NAMALWA (cell line): ENCODE results near the gene ZBTB21.
"Not testable (repeated sequence)": the region's sequence is repeated elsewhere in the genome, so short reads cannot be mapped to it uniquely, and the experiment has no call there.

Experiments
- DNase-seq: peaks from one replicate; pipeline ENCODE4 v3.0.0-alpha.2; 2015; ENCODE audit warnings: low spot score

ZBTB21 gene

GRCh38 chr21:41952568-41953248, 57.5 kb downstream of the ZBTB21 start:
- DNase-seq: no peak

GRCh38 chr21:41951876-41952567, 58.1 kb downstream of the ZBTB21 start:
- DNase-seq: no peak

- DNase-seq: no peak
Measured at GRCh38 chr21:41950941-41951351, 59.2 kb downstream of the ZBTB21 start.

- DNase-seq: not testable (repeated sequence)
Measured at GRCh38 chr21:41949631-41950030, 60.5 kb downstream of the ZBTB21 start.

- DNase-seq: no peak
Measured at GRCh38 chr21:41948901-41949300, 61.3 kb downstream of the ZBTB21 start.

GRCh38 chr21:41948078-41948895, 61.9 kb downstream of the ZBTB21 start:
- no peak for DNase-seq

GRCh38 chr21:41945982-41946381, 64.2 kb downstream of the ZBTB21 start:
- DNase-seq: no peak

GRCh38 chr21:41943851-41944250, 66.3 kb downstream of the ZBTB21 start:
- DNase-seq: no peak

- no peak for DNase-seq
Measured at GRCh38 chr21:41942457-41942856, 67.7 kb downstream of the ZBTB21 start.

GRCh38 chr21:41941941-41942340, 68.2 kb downstream of the ZBTB21 start:
- DNase-seq: no peak

GRCh38 chr21:41940431-41940830, 69.7 kb downstream of the ZBTB21 start:
- DNase-seq: no peak

- no peak for DNase-seq
Measured at GRCh38 chr21:41939391-41939790, 70.8 kb downstream of the ZBTB21 start.
